H1 (cell line): ENCODE results near the gene HIVEP2. TPM values are rescaled to one million over a fixed set of nuclear protein-coding genes. Genes with fewer than 3 reads are reported as not detected.

Source experiments
- CTCF ChIA-PET: fragments of 300-600 bp; sonication (Branson Sonifier 250); formaldehyde crosslinking; loops from one replicate; lab custom pipeline; 2021; ENCODE audit not compliant: partially characterized antibody; lab: Charles Lee
- POLR2A ChIA-PET: fragments of 300-600 bp; sonication (Branson Sonifier 250); formaldehyde crosslinking; loops from one replicate; lab custom pipeline; 2021; ENCODE audit warnings: inconsistent platforms; ENCODE audit not compliant: partially characterized antibody; lab: Charles Lee
- DNase-seq, 2 experiments: peaks; one replicate each; pipeline versions ENCODE4 v3.0.0 to v3.0.0-alpha.2; 2010 to 2022; ENCODE audit warnings: low spot score in 2 of 2, low read depth in 1 of 2, mixed read lengths in 1 of 2
- FAIRE-seq: peaks from 2 replicates; lab custom pipeline; 2011; peaks lifted over from hg19 to GRCh38; lab: Jason Lieb, UNC
- H2AFZ ChIP-seq: 2 replicates; pipeline ENCODE4 v1.8.1; 2012; ENCODE audit warnings: low read length, inconsistent platforms
- H2AK5ac ChIP-seq: 2 replicates; pipeline ENCODE4 v1.6.1; 2013; ENCODE audit warnings: low read depth, low read length
- H2BK120ac ChIP-seq: replicated peaks from 2 replicates; pipeline ENCODE3; 2013; ENCODE audit warnings: low read depth, low read length, inconsistent platforms
- H2BK12ac ChIP-seq: 2 replicates; pipeline ENCODE4 v1.6.1; 2013; ENCODE audit warnings: low read depth, low read length
- H2BK15ac ChIP-seq: 2 replicates; pipeline ENCODE4 v1.6.1; 2013; ENCODE audit warnings: low read length
- H2BK20ac ChIP-seq: 2 replicates; pipeline ENCODE4 v1.6.1; 2013; ENCODE audit warnings: low read length
- H2BK5ac ChIP-seq: 2 replicates; pipeline ENCODE4 v1.6.1; 2013; ENCODE audit warnings: low read depth, low read length
- H3K14ac ChIP-seq: 2 replicates; pipeline ENCODE4 v1.6.1; 2013; ENCODE audit warnings: inconsistent platforms; ENCODE audit not compliant: insufficient read length
- H3K18ac ChIP-seq: 2 replicates; pipeline ENCODE4 v1.6.1; 2013; ENCODE audit warnings: low read length; ENCODE audit errors: extremely low read depth
- H3K23ac ChIP-seq: 2 replicates; pipeline ENCODE4 v1.6.1; 2013; ENCODE audit warnings: inconsistent platforms; ENCODE audit not compliant: insufficient read length
- H3K23me2 ChIP-seq: 2 replicates; pipeline ENCODE4 v1.6.1; 2013; ENCODE audit warnings: low read depth, low read length
- H3K27ac ChIP-seq: 2 replicates; pipeline ENCODE4 v1.6.1; 2011; ENCODE audit warnings: low read depth, low read length, inconsistent platforms
- H3K27me3 ChIP-seq, 4 experiments: replicated peaks in 1 of 4; 1 replicate in 1 of 4; 2 replicates in 3 of 4; pipeline versions ENCODE4 v1.6.1 to v1.8.1; 2011 to 2013; ENCODE audit warnings: low read length in 3 of 4, mild to moderate bottlenecking in 3 of 4, inconsistent platforms in 2 of 4, mixed read lengths in 2 of 4, moderate library complexity in 1 of 4; ENCODE audit not compliant: control insufficient read depth in 3 of 4, insufficient read depth in 3 of 4; ENCODE audit errors: extremely low read depth in 1 of 4
- H3K36me3 ChIP-seq, 4 experiments: 2 replicates each; pipeline versions ENCODE4 v1.6.1 to v1.8.1; 2011 to 2013; ENCODE audit warnings: mild to moderate bottlenecking in 4 of 4, low read length in 3 of 4, moderate library complexity in 2 of 4, control low read depth in 1 of 4, inconsistent platforms in 1 of 4; ENCODE audit not compliant: insufficient read depth in 4 of 4, control insufficient read depth in 2 of 4
- H3K4ac ChIP-seq: replicated peaks from 2 replicates; pipeline ENCODE3; 2013; ENCODE audit warnings: low read length, low read depth, mixed read lengths, inconsistent platforms; ENCODE audit not compliant: insufficient read length
- H3K4me1 ChIP-seq, 4 experiments: replicated peaks in 1 of 4; 1 replicate in 1 of 4; 2 replicates in 3 of 4; pipeline versions ENCODE4 v1.6.1 to v1.8.1; 2011 to 2013; ENCODE audit warnings: low read length in 3 of 4, inconsistent platforms in 2 of 4, mixed read lengths in 1 of 4; ENCODE audit not compliant: insufficient read depth in 4 of 4, control insufficient read depth in 3 of 4
- H3K4me2 ChIP-seq, 2 experiments: 2 replicates each; pipeline versions ENCODE4 v1.6.1 to v1.8.1; 2011 to 2013; ENCODE audit warnings: low read depth in 2 of 2, low read length in 2 of 2, control low read depth in 1 of 2, inconsistent platforms in 1 of 2, mild to moderate bottlenecking in 1 of 2; ENCODE audit not compliant: insufficient read depth in 1 of 2
- H3K4me3 ChIP-seq, 4 experiments: fragments of 200-600, 300-600 bp in 1 of 4; sonication (generic), shearing (Covaris generic), sonication (Bioruptor Twin) in 1 of 4; 2 replicates each; pipeline versions ENCODE4 v1.5.1 to v1.8.1; 2011 to 2016; ENCODE audit warnings: low read length in 4 of 4, low read depth in 3 of 4, control low read depth in 2 of 4, inconsistent platforms in 2 of 4, mild to moderate bottlenecking in 2 of 4, mixed read lengths in 1 of 4, moderate library complexity in 1 of 4; ENCODE audit not compliant: insufficient read depth in 2 of 4; ENCODE audit errors: extremely low read depth in 1 of 4
- H3K56ac ChIP-seq: replicated peaks from 2 replicates; pipeline ENCODE3; 2013; ENCODE audit warnings: low read depth, mild to moderate bottlenecking, mixed read lengths, low read length, inconsistent platforms; ENCODE audit not compliant: insufficient read length
- H3K79me1 ChIP-seq: 2 replicates; pipeline ENCODE4 v1.6.1; 2013; ENCODE audit warnings: low read depth, low read length, control low read depth
- H3K79me2 ChIP-seq, 2 experiments: 2 replicates each; pipeline versions ENCODE4 v1.6.1 to v1.8.1; 2012 to 2013; ENCODE audit warnings: low read length in 2 of 2, mild to moderate bottlenecking in 2 of 2, inconsistent platforms in 1 of 2; ENCODE audit not compliant: insufficient read depth in 2 of 2, control insufficient read depth in 1 of 2
- H3K9ac ChIP-seq, 4 experiments: replicated peaks in 1 of 4; 1 replicate in 1 of 4; 2 replicates in 3 of 4; pipeline versions ENCODE4 v1.6.1 to v1.8.1; 2011 to 2013; ENCODE audit warnings: low read depth in 3 of 4, low read length in 3 of 4, control low read depth in 2 of 4, mild to moderate bottlenecking in 2 of 4, moderate library complexity in 2 of 4, inconsistent platforms in 1 of 4; ENCODE audit errors: extremely low read depth in 1 of 4
- H3K9me3 ChIP-seq, 2 experiments: 2 replicates each; pipeline versions ENCODE4 v1.6.1 to v1.8.1; 2012 to 2013; ENCODE audit warnings: mild to moderate bottlenecking in 2 of 2, moderate library complexity in 2 of 2, control low read depth in 1 of 2, inconsistent platforms in 1 of 2, low read depth in 1 of 2, low read length in 1 of 2, mixed read lengths in 1 of 2; ENCODE audit not compliant: insufficient read depth in 2 of 2
- H4K20me1 ChIP-seq, 2 experiments: replicated peaks in 1 of 2; 2 replicates each; pipeline versions ENCODE3 to v1.8.1; 2011 to 2013; ENCODE audit warnings: inconsistent platforms in 2 of 2, low read length in 2 of 2, mild to moderate bottlenecking in 1 of 2; ENCODE audit not compliant: insufficient read depth in 2 of 2, control insufficient read depth in 1 of 2
- H4K5ac ChIP-seq: 2 replicates; pipeline ENCODE4 v1.6.1; 2013; ENCODE audit warnings: low read length, low read depth, mixed read lengths, inconsistent platforms; ENCODE audit not compliant: insufficient read length
- H4K8ac ChIP-seq: 2 replicates; pipeline ENCODE4 v1.8.0; 2013; ENCODE audit warnings: mild to moderate bottlenecking, moderate library complexity, low read length, inconsistent platforms; ENCODE audit not compliant: insufficient read depth; ENCODE audit errors: extremely low read depth
- H4K91ac ChIP-seq: replicated peaks from 2 replicates; pipeline ENCODE3; 2013; ENCODE audit warnings: low read length, mixed read lengths, inconsistent platforms; ENCODE audit not compliant: insufficient read length
- ASH2L ChIP-seq: fragments of 200-600, 300-600 bp; sonication (generic); IDR thresholded peaks from one replicate; pipeline ENCODE4 v1.7.1; 2017; ENCODE audit warnings: low read length
- CTBP2 ChIP-seq: IDR thresholded peaks from 2 replicates; pipeline ENCODE4 v1.7.0; 2011; ENCODE audit warnings: borderline replicate concordance, mild to moderate bottlenecking, moderate library complexity, mixed read lengths, low read length; ENCODE audit not compliant: insufficient read depth, insufficient read length
- E2F6 ChIP-seq: IDR thresholded peaks from 2 replicates; pipeline ENCODE4 v1.6.1; 2012; ENCODE audit warnings: inconsistent platforms
- EGR1 ChIP-seq: IDR thresholded peaks from 2 replicates; pipeline ENCODE4 v1.6.1; 2011; ENCODE audit warnings: low read depth, low read length, borderline replicate concordance
- FOSL1 ChIP-seq: IDR thresholded peaks from 2 replicates; pipeline ENCODE4 v1.6.1; 2011; ENCODE audit warnings: mild to moderate bottlenecking, low read depth, low read length, moderate library complexity; ENCODE audit not compliant: insufficient read depth
- KDM1A ChIP-seq: fragments of 200-600, 300-600 bp; sonication (generic); IDR thresholded peaks from 2 replicates; pipeline ENCODE4 v1.7.1; 2016; ENCODE audit warnings: mild to moderate bottlenecking, low read length, borderline replicate concordance
- NRF1 ChIP-seq: IDR thresholded peaks from 2 replicates; pipeline ENCODE4 v1.6.1; 2011; ENCODE audit warnings: mild to moderate bottlenecking, low read depth, low read length, improper control_type of control experiment
- POU5F1 ChIP-seq: IDR thresholded peaks from 2 replicates; pipeline ENCODE4 v1.6.1; 2011; ENCODE audit warnings: low read depth, mild to moderate bottlenecking, low read length, moderate library complexity
- SIN3A ChIP-seq, 2 experiments: IDR thresholded peaks in 1 of 2; conservative IDR thresholded peaks in 1 of 2; 2 replicates each; pipeline ENCODE4 v1.6.1; 2011 to 2012; ENCODE audit warnings: low read length in 2 of 2, improper control_type of control experiment in 1 of 2, low read depth in 1 of 2, mild to moderate bottlenecking in 1 of 2
- SP1 ChIP-seq: IDR thresholded peaks from 2 replicates; pipeline ENCODE4 v1.6.1; 2011; ENCODE audit warnings: low read depth, low read length
- USF2 ChIP-seq: IDR thresholded peaks from 2 replicates; pipeline ENCODE4 v1.6.1; 2011; ENCODE audit warnings: low read length, improper control_type of control experiment
- YY1 ChIP-seq: IDR thresholded peaks from 2 replicates; pipeline ENCODE4 v1.6.1; 2011; ENCODE audit warnings: low read depth, mild to moderate bottlenecking, low read length
- ZNF274 ChIP-seq: IDR thresholded peaks from 2 replicates; pipeline ENCODE4 v1.7.0; 2012; ENCODE audit warnings: low read length, borderline replicate concordance; ENCODE audit errors: extremely low read depth
- WGBS, 2 experiments: shearing (Covaris generic) in 1 of 2; methylation state at CpG; one replicate each; pipeline versions ENCODE4 v1.1.6 to v1.1.7; 2013 to 2015; ENCODE audit warnings: low lambda C conversion rate in 2 of 2, mixed read lengths in 2 of 2, inconsistent platforms in 1 of 2, low coverage in 1 of 2, missing lambda C conversion rate in 1 of 2; ENCODE audit not compliant: insufficient replicate concordance in 2 of 2, insufficient coverage in 1 of 2, insufficient read length in 1 of 2; ENCODE audit errors: extremely low coverage in 1 of 2, missing lambda C conversion rate in 1 of 2; 5-methylcytosine and 5-hydroxymethylcytosine counted together
- polyA plus RNA-seq, 7 experiments: library from polyadenylated mRNA; depleted of rRNA in 3 of 7; stranded (reverse) in 5 of 7; unstranded in 2 of 7; fragments of >200 nt in 5 of 7; fragments of 200-250 nt in 2 of 7; gene quantifications; 1 replicate in 5 of 7; 2 replicates in 1 of 7; 4 replicates in 1 of 7; pipeline versions ENCODE4 v1.2.1 to v1.2.3, GENCODE V29; 2011 to 2013; ENCODE audit warnings: missing spikeins in 2 of 7, mixed read lengths in 2 of 7
- total RNA-seq: library from RNA; stranded (reverse); fragmentation: NEBNext Ultra II Directional; extraction: Animal tissue kit (Norgen Biotek cat#: 25700); gene quantifications from 2 replicates; pipeline ENCODE4 v1.2.1, GENCODE V29; 2021

The HIVEP2 gene
- total and polyA plus RNA-seq, 2 of the 8 experiments (the other 6 are each of a cell fraction or from before 2014, with no cell fraction given) = 2.2 to 6.1 TPM

- no peak overlapping the region for H2BK15ac ChIP-seq
- H4K5ac ChIP-seq = no peak overlapping the region
- no peak overlapping the region for H3K14ac ChIP-seq
- no peak overlapping the region for H3K4me3 ChIP-seq
- 85% methylated on average over 2 of the region's 2 CpGs; no CpG with 5 or more reads in 1 of the 2 experiments for WGBS, 2 experiments
- H3K4ac ChIP-seq = no peak overlapping the region
- H3K79me2 ChIP-seq = no peaks in the 10 kb centered on the region
- H4K91ac ChIP-seq = no peak overlapping the region
- ChIA-PET CTCF (interaction anchor here (1.8 to 2.5 kb wide), 3 partner anchors 8 to 117 kb away, joined by 5 to 12 read pairs (median 5); no protein-coding TSS in a partner anchor), POLR2A (no interaction called here)
- H3K36me3 ChIP-seq = no peaks in the 10 kb centered on the region
- peaks cover 2% of the 10 kb centered on the region; the same call in 1 of the 2 replicates for H3K23me2 ChIP-seq
- H2BK12ac ChIP-seq = no peak overlapping the region
- no peak overlapping the region for H3K27ac ChIP-seq
- H2AFZ ChIP-seq = no peak overlapping the region
- H3K18ac ChIP-seq = no peak overlapping the region
- no peak overlapping the region for H2BK120ac ChIP-seq
- no peak overlapping the region for H2BK20ac ChIP-seq
- H3K27me3 ChIP-seq = no peaks in the 10 kb centered on the region
- DNase-seq (no peak), FAIRE-seq (no peak)
- H3K79me1 ChIP-seq = peaks cover 2% of the 10 kb centered on the region; the same call in 1 of the 2 replicates
- H4K8ac ChIP-seq = no peak overlapping the region
- H3K4me1 ChIP-seq = peaks cover 0 to 3% (median 0%) of the 10 kb centered on the region in 4 experiments; a peak in 2 of 7 replicates
- H3K9me3 ChIP-seq = no peaks in the 10 kb centered on the region
- no peaks in the 10 kb centered on the region for H4K20me1 ChIP-seq
- H3K23ac ChIP-seq = no peak overlapping the region
- H3K4me2 ChIP-seq = no peak overlapping the region
- no peak overlapping the region for H3K56ac ChIP-seq
- no peak overlapping the region for H3K9ac ChIP-seq
- H2AK5ac ChIP-seq = no peak overlapping the region
- H2BK5ac ChIP-seq = no peak overlapping the region
- TF ChIP-seq SIN3A (conservative IDR thresholded peaks at IDR 0.05 in 1 of 2, IDR thresholded peaks at IDR 0.05 in 1 of 2; ENCODE audit: low read depth in 1 of 2, low read length in 2 of 2) (no peak), ASH2L (no peak), SP1 (no peak), NRF1 (no peak), ZNF274 (no peak), FOSL1 (no peak), CTBP2 (no peak), EGR1 (no peak), E2F6 (no peak), POU5F1 (no peak), USF2 (no peak), KDM1A (no peak), YY1 (no peak)
Measured at GRCh38 chr6:142809947-142810346, 135.0 kb downstream of the HIVEP2 start.
